HepG2 (cell line): Measurements from ENCODE around the gene GFER. TPM values are rescaled to one million over a fixed set of nuclear protein-coding genes. Genes with fewer than 3 reads are reported as not detected.

Source experiments
- ATF7 ChIP-seq, 2 experiments: fragments of 450-650 bp in 1 of 2; sonication (generic) in 1 of 2; formaldehyde crosslinking in 1 of 2; IDR thresholded peaks; 2 replicates each; pipeline versions ENCODE4 v1.4.0 to v1.6.1; 2016 to 2020; ENCODE audit warnings: antibody characterized with exemption in 1 of 2, mild to moderate bottlenecking in 1 of 2, missing genetic modification reagents in 1 of 2
- BRD4 ChIP-seq: sonication (generic); formaldehyde crosslinking; IDR thresholded peaks from 2 replicates; pipeline ENCODE4 v1.4.0; 2020; ENCODE audit warnings: missing genetic modification reagents
- CC2D1A ChIP-seq: sonication (generic); formaldehyde crosslinking; IDR thresholded peaks from 2 replicates; pipeline ENCODE4 v1.8.1; 2023; ENCODE audit warnings: mild to moderate bottlenecking, missing genetic modification reagents
- DPF2 ChIP-seq: sonication (generic); formaldehyde crosslinking; IDR thresholded peaks from 2 replicates; pipeline ENCODE4 v1.4.0; 2020; ENCODE audit warnings: mild to moderate bottlenecking, low read depth, missing genetic modification reagents, borderline replicate concordance
- FOXM1 ChIP-seq: sonication (generic); formaldehyde crosslinking; IDR thresholded peaks from 2 replicates; pipeline ENCODE4 v1.5.0; 2020; ENCODE audit warnings: missing genetic modification reagents
- HDAC2 ChIP-seq: sonication (generic); formaldehyde crosslinking; IDR thresholded peaks from 2 replicates; pipeline ENCODE4 v1.4.0; 2020; ENCODE audit warnings: missing genetic modification reagents
- IRF1 ChIP-seq: sonication (generic); formaldehyde crosslinking; IDR thresholded peaks from 2 replicates; pipeline ENCODE4 v1.4.0; 2020; ENCODE audit warnings: low read depth, mild to moderate bottlenecking, missing genetic modification reagents
- ISX ChIP-seq: sonication (generic); formaldehyde crosslinking; conservative IDR thresholded peaks from 2 replicates; pipeline ENCODE4 v1.5.0; 2020; ENCODE audit warnings: missing genetic modification reagents
- KDM5B ChIP-seq: sonication (generic); formaldehyde crosslinking; IDR thresholded peaks from 2 replicates; pipeline ENCODE4 v1.4.0; 2020; ENCODE audit warnings: missing genetic modification reagents, mild to moderate bottlenecking, borderline replicate concordance
- MAF1 ChIP-seq: sonication (generic); formaldehyde crosslinking; IDR thresholded peaks from 2 replicates; pipeline ENCODE4 v1.5.0; 2020; ENCODE audit warnings: missing genetic modification reagents, borderline replicate concordance
- MXI1 ChIP-seq: IDR thresholded peaks from 3 replicates; pipeline ENCODE4 v1.6.1; 2012; ENCODE audit warnings: low read depth, low read length, inconsistent platforms, borderline replicate concordance
- PAXIP1 ChIP-seq: sonication (generic); formaldehyde crosslinking; conservative IDR thresholded peaks from 2 replicates; pipeline ENCODE4 v1.4.0; 2020; ENCODE audit warnings: mild to moderate bottlenecking, missing genetic modification reagents, moderate library complexity
- PHB2 ChIP-seq: fragments of 450-650 bp; IDR thresholded peaks from 2 replicates; pipeline ENCODE4 v1.6.1; 2018; ENCODE audit not compliant: partially characterized antibody
- RORA ChIP-seq: sonication (generic); formaldehyde crosslinking; IDR thresholded peaks from 2 replicates; pipeline ENCODE4 v1.5.0; 2020; ENCODE audit warnings: mild to moderate bottlenecking, missing genetic modification reagents, moderate library complexity
- RXRB ChIP-seq: IDR thresholded peaks from 2 replicates; pipeline ENCODE4 v1.6.1; 2016; ENCODE audit warnings: borderline replicate concordance, missing genetic modification reagents, missing compliant biosample characterization
- SALL1 ChIP-seq: sonication (generic); formaldehyde crosslinking; IDR thresholded peaks from 2 replicates; pipeline ENCODE4 v1.8.0; 2022; ENCODE audit warnings: mild to moderate bottlenecking, missing genetic modification reagents
- SYNCRIP ChIP-seq: fragments of 200-400 bp; formaldehyde crosslinking; IDR thresholded peaks from 2 replicates; pipeline ENCODE4 v1.6.1; 2018; ENCODE audit warnings: mild to moderate bottlenecking, low read depth, low read length; ENCODE audit not compliant: insufficient read depth
- WIZ ChIP-seq: sonication (generic); formaldehyde crosslinking; IDR thresholded peaks from 2 replicates; pipeline ENCODE4 v1.5.1; 2020; ENCODE audit warnings: mild to moderate bottlenecking, missing genetic modification reagents
- ZFP37 ChIP-seq: sonication (generic); formaldehyde crosslinking; IDR thresholded peaks from 2 replicates; pipeline ENCODE4 v1.4.0; 2020; ENCODE audit warnings: missing genetic modification reagents, borderline replicate concordance
- ZMYM2 ChIP-seq: sonication (generic); formaldehyde crosslinking; IDR thresholded peaks from 2 replicates; pipeline ENCODE4 v1.8.0; 2022; ENCODE audit warnings: mild to moderate bottlenecking, missing genetic modification reagents
- ZNF138 ChIP-seq: sonication (generic); formaldehyde crosslinking; IDR thresholded peaks from 2 replicates; pipeline ENCODE4 v1.5.0; 2020; ENCODE audit warnings: mild to moderate bottlenecking, low read depth, missing genetic modification reagents
- ZNF274 ChIP-seq: sonication (generic); formaldehyde crosslinking; IDR thresholded peaks from 2 replicates; pipeline ENCODE4 v1.5.1; 2020; ENCODE audit warnings: mild to moderate bottlenecking, missing genetic modification reagents
- ZNF343 ChIP-seq: sonication (generic); formaldehyde crosslinking; IDR thresholded peaks from 2 replicates; pipeline ENCODE4 v1.4.0; 2020; ENCODE audit warnings: mild to moderate bottlenecking, missing genetic modification reagents
- ZNF432 ChIP-seq: sonication (generic); formaldehyde crosslinking; IDR thresholded peaks from 2 replicates; pipeline ENCODE4 v1.5.0; 2020; ENCODE audit warnings: missing genetic modification reagents, mild to moderate bottlenecking, borderline replicate concordance
- ZNF501 ChIP-seq: sonication (generic); formaldehyde crosslinking; IDR thresholded peaks from 2 replicates; pipeline ENCODE4 v1.5.1; 2020; ENCODE audit warnings: mild to moderate bottlenecking, moderate library complexity, missing genetic modification reagents
- ZNF564 ChIP-seq: sonication (generic); formaldehyde crosslinking; IDR thresholded peaks from 2 replicates; pipeline ENCODE4 v1.8.1; 2023; ENCODE audit warnings: mild to moderate bottlenecking, missing genetic modification reagents
- polyA plus RNA-seq, 8 experiments: library from polyadenylated mRNA; depleted of rRNA in 3 of 8; stranded (reverse) in 7 of 8; unstranded in 1 of 8; fragments of >200 nt; fragmentation: Illumina TruSeq in 4 of 8; extraction: Trizol in 4 of 8; gene quantifications; 2 replicates each; pipeline versions ENCODE4 v1.2.1 to v1.2.3, GENCODE V29; 2011 to 2016; ENCODE audit warnings: low read depth in 4 of 8, missing spikeins in 1 of 8, mixed read lengths in 1 of 8; ENCODE audit not compliant: insufficient read depth in 1 of 8
- total RNA-seq, 5 experiments: library from RNA; depleted of rRNA; stranded (reverse); fragments of >200 nt; fragmentation: Illumina TruSeq; extraction: Trizol; gene quantifications; 2 replicates each; pipeline ENCODE4 v1.2.3, GENCODE V29; 2016; ENCODE audit warnings: low read depth in 1 of 5

GFER gene
- total and polyA plus RNA-seq, 2 of the 13 experiments (the other 11 are each of a cell fraction or from before 2014, with no cell fraction given), result 28.6 to 71.7 TPM

- TF ChIP-seq PAXIP1 (CRISPR knock-in tag) (peak; percentile 31), DPF2 (CRISPR knock-in tag) (no peak), ZNF564 (CRISPR knock-in tag) (0 out of 2 replicates have a peak, but pooled peaks have one; percentile 20), WIZ (CRISPR knock-in tag) (no peak), MXI1 (peak; percentile 72; the same call in 1 of the 3 replicates), ZNF343 (CRISPR knock-in tag) (peak; percentile 76), CC2D1A (CRISPR knock-in tag) (no peak), ZNF501 (CRISPR knock-in tag) (peak; percentile 57), ZNF432 (CRISPR knock-in tag) (no peak), RORA (no peak), IRF1 (CRISPR knock-in tag) (0 out of 2 replicates have a peak, but pooled peaks have one; percentile 54), ZFP37 (CRISPR knock-in tag) (no peak), ZNF138 (CRISPR knock-in tag) (no peak), SYNCRIP (no peak), HDAC2 (CRISPR knock-in tag) (no peak), ZMYM2 (no peak), SALL1 (CRISPR knock-in tag) (peak; percentile 47; the same call in 1 of the 2 replicates), PHB2 (no peak), ISX (no peak), KDM5B (CRISPR knock-in tag) (peak; percentile 89; the same call in 1 of the 2 replicates), ATF7 (IDR thresholded peaks at IDR 0.05) (no peak), ATF7 (CRISPR knock-in tag; IDR thresholded peaks at IDR 0.05) (no peak), MAF1 (CRISPR knock-in tag) (no peak), FOXM1 (CRISPR knock-in tag) (no peak), RXRB (CRISPR knock-in tag) (0 out of 2 replicates have a peak, but pooled peaks have one; percentile 17), BRD4 (CRISPR knock-in tag) (no peak), ZNF274 (peak; percentile 77; the same call in 1 of the 2 replicates)
Observed at GRCh38 chr16:1942810-1943726, 40.9 kb upstream of the GFER start, which contains the start of gene MSRB1 (continued).
